HG02885 (cell line): Measurements from ENCODE around the gene LRRFIP2.
"Not testable (repeated sequence)": the region's sequence is repeated elsewhere in the genome, so short reads cannot be mapped to it uniquely, and the experiment has no call there.

Experiments used
- ATAC-seq: cut with Tn5 transposase; IDR thresholded peaks from one replicate; pipeline ENCODE4 v1.9.1; 2021; ENCODE audit warnings: mild to moderate bottlenecking; ENCODE audit not compliant: unreplicated experiment, poor library complexity

Gene LRRFIP2

DNA sequence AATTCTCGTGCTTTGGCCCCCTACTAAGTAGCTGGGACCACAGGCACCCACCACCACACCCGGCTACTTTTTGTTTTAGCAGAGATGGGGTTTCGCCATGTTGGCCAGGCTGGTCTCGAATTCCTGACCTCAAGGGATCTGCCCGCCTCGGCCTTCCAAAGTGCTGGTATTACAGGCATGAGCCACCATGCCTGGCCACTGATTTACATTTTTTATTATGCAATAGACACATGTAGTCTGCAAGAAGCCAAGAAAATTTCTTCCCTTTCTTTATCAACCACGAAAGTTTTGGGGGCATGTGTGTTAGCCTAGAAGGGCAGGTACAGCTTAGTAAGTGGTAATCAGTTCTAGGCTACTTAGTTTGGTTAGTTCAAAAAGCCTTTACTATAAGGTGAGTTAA is 51.1 kb downstream of the LRRFIP2 start:
- ATAC-seq: no peak

DNA sequence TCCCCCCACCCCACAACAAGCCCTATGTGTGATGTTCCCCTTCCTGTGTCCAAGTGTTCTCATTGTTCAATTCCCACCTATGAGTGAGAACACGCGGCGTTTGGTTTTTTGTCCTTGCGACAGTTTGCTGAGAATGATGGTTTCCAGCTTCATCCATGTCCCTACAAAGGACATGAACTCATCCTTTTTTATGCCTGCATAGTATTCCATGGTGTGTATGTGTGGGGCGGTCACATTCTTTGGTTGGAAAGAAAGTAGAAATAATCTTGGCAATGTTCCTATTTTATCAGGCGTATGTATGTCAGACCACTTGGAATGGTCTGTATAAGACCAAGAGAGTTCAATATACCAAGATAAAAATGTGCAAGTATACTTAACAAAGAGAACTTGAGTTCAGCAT is 52.3 kb downstream of the LRRFIP2 start:
- ATAC-seq: not testable (repeated sequence)

DNA sequence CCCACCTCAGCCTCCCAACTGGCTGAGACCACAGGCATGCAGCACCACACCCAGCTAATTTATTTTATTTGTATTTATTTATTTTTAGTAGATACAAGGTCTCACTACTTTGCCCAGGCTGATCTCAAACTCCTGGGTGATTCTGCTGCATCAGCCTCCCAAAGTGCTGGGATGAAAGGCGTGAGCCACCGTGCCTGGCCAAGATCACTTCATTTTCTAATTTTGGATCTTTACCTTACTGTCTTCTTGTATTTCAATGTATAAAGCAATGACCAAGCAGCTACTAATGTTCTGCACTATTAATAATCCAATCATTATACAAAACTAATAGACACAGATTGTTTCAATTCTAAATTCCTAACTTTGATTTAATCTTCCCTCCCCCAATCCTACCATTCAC is 56.2 kb downstream of the LRRFIP2 start:
- no peak for ATAC-seq

DNA sequence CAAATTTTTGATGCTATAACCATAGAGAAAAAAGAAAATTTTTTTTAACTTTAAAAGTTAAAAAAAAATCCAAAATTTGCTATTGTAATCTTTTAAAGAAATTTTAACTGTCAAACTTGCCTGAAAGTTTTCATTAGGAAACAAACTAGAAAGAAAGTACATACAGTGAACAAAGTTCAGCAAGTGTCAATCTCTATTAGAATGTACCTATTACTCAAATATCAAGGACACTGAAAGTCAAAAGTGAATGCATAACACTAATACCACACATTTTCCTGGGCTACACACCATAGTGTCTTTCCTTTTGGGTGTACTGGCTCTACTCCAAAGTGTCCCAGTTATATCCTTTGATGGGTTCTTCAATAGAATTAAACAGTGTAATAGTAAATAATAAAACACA is 56.8 kb downstream of the LRRFIP2 start:
- ATAC-seq: no peak

DNA sequence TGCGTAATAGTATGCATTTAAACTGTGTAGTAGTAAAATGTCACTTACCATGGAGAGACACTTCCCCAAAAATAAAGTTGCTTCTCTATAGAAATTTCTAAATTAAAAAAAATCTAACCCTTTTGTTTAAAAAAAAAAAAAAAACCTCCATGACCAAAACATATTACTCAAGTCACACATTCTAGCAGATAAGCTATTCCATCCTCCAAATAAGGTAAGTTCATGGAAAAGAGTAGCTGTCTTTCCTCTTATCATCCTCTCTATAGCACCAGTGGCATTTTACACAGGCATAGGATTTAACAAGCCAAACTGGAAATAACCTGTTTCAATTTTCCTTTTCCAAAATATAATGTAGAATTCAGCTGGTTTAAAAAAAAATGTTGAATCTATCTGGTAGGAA is 57.4 kb downstream of the LRRFIP2 start:
- ATAC-seq: no peak

DNA sequence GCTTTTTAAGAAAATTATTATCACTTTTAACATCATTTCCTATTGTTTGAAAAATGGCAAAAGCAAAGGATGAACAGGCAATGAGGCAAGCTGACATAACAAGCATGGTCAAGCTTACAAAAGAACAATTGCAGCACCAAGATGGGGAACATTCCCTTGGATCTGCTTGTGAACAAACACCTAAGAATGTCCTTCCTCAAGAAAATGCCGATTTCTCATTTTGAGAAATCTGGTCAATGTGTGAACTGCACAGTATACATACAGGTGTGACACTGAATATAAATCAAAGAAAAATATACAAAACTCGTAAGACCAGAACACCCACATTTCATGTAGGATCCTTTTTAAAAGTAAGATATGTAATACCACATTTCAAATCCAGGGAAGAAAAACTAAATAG is 58.9 kb downstream of the LRRFIP2 start:
- ATAC-seq: no peak

DNA sequence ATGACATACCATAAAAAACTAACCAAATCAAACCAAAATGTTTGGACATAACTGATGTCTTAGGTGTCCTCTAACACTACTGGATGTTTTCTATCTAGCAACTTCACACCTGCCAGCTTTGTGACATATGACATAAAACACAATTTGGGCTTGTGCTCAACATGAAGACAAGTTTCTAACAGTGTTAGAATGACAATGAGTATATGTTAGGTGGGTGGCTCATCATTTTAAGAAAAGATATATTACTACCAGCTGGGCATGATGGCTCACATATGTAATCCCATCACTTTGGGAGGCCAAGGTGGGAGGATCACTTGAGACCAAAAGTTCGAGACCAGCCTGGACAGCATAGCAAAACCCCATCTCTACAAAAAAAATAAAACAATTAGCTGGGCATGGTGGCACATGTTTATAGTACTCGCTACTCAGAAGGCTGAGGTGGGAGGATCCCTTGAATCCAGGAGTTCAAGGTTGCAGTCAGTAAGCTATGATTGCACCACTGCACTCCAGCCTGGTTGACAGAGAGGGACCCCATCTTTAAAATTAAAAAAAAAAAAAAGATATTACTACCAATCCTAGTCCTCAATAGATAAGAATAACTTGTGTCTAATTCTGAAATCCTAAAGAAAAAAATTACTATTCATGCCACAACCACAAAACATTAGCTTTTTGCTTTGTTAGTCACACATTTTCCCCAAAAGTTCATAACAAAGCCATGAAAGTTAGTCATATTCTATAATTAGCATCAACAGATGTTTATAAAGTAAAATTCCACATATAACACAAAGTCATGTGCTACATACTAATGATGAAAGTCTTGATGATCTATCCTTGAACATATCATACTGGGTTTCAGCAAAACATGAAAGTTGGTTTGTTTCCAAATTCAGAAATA is 59.9 kb downstream of the LRRFIP2 start:
- ATAC-seq: no peak

DNA sequence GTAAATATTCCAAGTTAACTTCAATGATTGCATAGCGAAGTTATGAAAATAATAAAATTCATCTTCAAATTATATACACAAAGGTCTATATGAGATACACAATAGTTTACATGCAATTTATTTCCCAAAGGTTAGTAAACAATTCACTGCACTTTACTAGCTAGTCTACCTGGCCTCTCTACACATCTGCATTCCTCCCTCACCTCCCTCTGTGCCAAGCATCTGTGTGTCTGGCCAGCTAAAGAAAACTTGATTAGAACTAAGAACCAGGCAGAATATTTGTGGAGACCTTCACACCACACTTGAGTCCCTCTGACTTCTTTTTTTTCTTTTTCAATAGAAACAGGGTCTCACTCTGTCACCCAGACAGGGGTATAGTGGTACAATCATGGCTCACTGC is 61.4 kb downstream of the LRRFIP2 start:
- no peak for ATAC-seq

DNA sequence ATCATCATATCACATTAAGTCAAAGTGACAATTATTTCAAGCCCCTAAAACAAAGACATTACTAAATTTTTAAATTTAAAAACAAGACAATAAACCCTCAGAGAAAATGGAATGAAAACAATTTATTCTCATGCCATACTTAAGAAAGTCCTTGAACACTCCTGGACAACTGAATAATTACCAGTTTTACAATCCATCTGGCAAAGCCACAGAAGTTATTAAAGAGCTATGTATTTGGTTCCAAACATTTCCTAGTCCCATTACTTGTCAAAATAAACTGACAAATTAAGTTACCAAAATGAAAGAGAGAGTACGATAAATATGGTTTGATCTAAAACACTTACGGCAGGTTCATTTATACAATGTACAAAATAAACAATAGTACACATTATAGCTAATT is 63.2 kb downstream of the LRRFIP2 start:
- no peak for ATAC-seq

DNA sequence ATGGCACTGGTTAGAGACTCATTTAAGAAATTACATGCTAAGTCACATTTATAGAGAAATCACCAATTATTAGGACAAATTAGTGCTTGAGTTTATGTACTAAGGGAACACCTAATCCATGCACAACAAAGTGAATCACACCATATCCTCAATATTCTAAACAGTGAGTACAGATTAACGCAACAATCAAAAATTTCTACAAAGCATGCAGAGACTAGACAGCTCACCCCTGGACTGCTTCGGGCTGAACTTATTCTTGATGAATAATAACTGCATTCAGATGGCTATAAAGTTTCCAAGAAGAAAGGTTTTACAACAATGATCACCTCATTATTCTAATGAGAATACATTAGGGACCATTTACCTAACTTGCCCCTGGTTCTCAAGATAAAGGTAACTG is 66.5 kb downstream of the LRRFIP2 start:
- ATAC-seq: no peak

DNA sequence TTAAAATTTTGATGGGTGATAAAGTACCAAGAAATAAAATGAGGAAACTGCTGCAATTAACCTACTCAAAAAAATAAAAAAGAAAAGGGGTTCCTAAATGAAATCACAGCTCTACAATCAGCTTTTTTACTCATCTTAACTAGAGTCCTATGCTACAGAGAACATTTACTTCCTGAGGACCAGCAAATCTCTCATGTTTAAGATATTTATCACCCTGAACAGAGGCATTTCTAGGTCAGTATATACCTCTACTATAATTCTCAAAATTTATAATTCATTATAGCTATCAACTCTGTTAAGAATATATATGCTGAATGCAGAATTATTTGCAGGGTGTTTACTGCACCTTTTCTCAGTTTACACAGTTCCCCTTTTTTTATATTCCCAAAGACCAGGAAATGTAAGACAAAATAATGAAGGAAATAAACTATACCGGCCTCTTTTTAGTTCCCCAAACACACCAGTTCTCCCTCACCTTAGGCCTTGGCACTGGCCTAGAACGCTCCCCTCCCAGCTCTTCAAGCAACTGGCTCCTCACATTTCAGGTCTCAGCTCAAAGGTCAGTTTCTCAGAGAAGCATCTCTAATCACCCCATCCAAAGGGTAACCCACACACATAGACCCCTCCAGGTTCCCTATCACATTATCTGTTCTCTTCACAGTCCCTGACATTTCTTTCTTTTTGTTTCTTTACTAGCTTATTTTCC is 71.1 kb downstream of the LRRFIP2 start:
- ATAC-seq: no peak

DNA sequence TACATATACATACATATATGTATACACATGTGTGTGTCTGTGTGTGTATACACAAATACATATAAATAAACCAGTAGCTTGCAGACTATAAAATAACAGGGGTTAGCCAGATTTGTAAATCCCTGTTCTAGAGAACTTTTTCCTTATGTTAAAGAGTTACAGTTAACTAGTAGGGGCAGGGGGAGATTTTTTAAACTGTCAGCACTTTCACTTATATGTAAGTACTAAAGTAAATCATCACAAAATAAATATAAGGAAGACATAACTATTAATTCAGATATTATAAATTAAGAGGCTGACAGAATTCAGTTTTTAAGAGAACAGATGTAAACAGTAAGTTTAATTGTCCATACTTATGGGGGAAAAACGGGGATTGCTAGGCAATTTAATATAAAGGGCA is 74.0 kb downstream of the LRRFIP2 start:
- no peak for ATAC-seq

DNA sequence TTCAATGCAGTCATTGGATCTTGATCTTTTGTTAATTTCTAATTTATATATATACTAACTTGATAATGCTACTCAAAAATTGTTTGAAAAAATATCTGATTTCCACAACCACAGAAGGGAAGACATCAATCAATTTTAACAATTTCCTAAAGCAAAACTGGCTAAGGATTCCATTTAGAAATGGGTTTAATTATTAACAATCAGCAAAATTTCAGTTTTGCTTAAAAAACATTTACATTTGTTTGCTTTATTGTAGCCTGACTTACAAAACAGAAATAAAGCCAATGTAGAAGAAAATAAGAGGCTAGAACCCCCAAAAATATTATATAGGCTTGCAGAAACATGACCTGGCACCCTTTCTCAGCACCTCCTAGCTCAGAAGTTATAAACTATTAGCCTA is 74.9 kb downstream of the LRRFIP2 start:
- no peak for ATAC-seq

DNA sequence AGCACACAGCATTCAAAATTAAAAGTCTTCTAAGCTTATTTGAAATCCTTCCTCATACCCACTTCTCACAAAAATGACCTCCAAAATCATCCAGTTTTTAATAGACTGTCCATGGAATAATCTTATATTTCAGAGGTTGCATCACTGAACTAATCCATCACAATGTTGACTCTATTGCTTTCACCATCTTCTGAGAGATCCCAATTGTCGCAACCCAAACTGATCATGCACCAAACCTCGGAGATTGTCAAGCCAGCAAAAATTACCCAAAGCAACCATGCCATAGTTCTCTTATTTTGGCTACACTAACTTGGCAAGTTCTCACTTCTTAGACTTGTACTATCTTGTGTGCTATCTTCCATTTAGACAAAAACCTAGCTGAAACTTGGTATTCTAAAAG is 75.5 kb downstream of the LRRFIP2 start:
- ATAC-seq: no peak

DNA sequence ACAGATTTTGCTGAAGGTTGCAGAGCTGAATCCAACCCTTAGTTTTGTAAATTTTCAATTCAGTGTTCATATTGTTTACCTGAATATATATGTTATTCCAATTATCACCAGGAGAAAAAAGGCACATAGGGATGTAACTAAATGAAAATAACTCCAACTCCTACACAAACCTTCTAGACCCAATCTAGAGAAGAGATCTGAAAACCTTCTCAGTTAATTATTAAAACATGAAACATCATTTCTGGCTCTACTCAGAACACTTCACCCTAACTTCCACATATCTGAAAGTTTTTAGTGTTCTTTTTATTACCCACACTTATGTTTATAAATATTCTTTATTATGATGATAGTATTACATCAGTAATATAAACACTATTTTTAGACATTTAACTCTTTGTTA is 76.6 kb downstream of the LRRFIP2 start:
- no peak for ATAC-seq

DNA sequence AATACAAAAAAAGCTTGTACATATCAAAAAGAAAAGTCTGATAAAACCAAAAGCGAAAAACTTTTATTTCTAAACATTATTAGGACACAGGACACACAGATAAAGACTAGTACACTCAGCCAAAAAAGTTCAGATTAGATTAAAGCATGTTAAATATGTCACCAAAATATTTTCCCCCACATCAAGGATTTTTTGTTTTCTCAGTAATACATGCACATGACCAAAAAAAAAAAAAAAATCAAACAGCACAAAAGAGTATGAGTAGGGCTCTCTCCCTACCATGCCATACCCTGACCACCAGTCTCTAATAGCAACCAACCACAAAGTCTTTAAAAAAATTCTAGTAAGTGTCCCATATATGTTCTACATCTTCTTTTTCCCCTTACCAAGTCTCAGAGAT is 77.4 kb downstream of the LRRFIP2 start:
- ATAC-seq: no peak

DNA sequence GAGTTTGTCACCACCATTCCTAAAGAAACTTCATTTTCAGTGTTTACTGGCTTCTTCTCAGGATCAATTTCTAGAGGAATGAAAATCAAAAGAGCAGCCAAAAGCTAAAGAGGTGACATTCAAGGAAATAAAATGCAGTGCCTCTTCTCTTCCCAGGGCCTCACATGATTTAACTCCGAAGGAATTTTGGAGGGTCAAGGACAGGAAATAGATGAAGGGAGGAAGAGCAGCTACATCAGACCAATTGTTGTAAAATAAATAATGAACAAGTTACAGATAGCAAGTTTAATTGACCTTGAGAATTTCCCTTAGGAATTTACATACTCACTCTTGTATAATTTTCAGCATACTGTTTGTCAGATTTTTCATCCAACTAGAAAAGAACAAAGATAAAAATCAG is 78.1 kb downstream of the LRRFIP2 start:
- ATAC-seq: no peak

DNA sequence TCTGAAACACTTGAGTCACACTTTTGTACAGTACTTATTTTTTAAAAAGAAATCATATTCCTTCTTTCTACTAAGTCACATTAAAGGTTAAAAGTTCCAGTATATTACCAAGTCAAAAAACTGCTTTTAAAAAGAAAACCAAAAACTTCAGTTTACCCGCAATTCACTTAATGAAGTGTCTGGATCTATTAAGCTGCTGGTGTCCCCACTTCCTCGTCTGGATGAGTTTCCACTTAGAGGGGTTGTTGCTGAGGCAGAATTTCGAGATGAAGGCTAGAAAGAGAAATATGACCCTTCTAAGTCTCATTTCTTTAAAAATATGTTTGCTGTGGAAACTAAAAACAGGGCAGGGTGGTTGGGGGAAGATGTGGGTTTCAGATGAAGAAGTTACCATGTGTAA is 79.7 kb downstream of the LRRFIP2 start:
- ATAC-seq: no peak

DNA sequence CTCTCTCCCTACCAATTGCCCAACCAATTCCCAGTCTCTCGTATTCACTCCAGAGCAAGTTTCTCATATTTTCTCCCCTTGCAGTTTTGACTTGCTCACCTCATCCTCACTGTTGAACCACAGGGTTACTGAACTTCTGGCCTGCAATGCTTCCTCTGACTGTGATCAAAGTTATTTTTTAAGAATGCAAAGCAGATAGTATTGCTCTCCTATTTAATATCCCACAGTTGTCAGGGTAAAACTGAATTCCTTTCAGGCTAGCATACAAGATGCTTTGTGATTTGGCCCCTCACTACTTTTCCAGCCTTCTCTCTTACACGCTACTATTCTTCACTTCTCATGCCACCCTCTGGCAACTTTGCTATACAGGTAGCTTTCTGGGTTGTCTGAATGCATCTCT is 80.9 kb downstream of the LRRFIP2 start:
- ATAC-seq: no peak

DNA sequence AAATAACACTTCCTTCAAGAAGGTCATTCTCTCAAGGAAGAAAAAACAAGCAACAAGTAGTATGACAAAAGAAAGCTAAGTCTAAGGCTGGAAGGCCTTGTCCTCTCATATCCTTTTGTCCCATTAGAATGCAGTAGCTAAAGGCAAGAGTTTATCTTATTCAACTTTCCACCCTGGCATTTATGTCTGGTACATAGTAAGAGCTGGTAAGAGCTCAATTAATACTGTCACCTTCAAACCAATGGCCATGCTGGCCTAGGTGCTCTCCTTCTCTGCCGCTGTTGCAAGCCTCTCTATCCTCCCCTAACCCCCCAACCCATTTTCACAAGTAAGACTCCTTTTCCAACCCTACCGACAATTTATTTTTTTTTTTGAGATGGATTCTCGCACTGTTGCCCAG is 81.9 kb downstream of the LRRFIP2 start:
- no peak for ATAC-seq

DNA sequence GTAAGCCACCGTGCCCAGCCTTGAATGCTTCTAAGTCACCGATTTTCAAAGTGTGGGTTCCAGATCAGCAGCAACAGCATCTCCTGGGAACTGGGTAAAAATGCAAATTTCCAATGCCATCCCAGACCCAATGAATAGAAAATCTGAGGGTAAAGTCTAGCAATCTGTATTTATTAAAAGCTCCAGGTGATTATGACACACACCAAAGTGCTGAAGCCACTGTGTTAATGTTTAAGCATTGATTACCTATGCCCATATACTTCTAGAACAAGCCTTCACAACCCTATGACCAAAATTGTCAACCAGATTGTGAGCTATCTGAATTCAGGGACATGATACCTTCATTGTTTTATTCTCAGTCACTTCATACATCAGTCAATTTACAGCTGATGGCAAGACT is 86.5 kb downstream of the LRRFIP2 start:
- no peak for ATAC-seq

DNA sequence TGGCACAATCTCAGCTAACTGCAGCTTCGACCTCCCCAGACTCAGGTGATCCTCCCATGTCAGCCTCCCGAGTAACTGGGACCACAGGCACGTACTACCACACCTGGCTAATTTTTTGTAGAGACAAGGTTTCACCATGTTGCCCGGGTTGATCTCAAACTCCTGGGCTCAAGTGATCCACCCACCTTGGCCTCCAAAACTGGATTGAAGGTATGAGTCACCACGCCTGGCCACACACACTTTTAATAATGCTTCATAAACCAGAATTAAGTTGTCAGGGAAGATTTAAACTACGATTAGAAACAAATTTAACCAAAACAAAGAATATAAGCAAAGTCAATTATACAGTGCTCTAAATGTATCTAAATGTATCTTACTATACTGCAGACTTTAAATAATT is 87.5 kb downstream of the LRRFIP2 start:
- no peak for ATAC-seq
